Activated CD8-positive, alpha-beta T cell treated with anti-CD3 and anti-CD28 coated beads, Interleukin-2, amount 10 ng/mL, durations not matched to agents 7 days and 5 days (primary cell): Measurements from ENCODE around the gene HNRNPLL. TPM values are rescaled to one million over a fixed set of nuclear protein-coding genes. Genes with fewer than 3 reads are reported as not detected.
A peak's percentile ranks its signal among the peaks of the same experiment; 100 is the strongest.
"Not testable (repeated sequence)": the region's sequence is repeated elsewhere in the genome, so short reads cannot be mapped to it uniquely, and the experiment has no call there.

ENCODE experiments used
- ATAC-seq: fragments of 150-1000 bp; cut with Tn5 transposase; one replicate; pipeline ENCODE4 v1.10.0; 2021; ENCODE audit warnings: moderate library complexity
- CTCF ChIA-PET: fragments of 350-600 bp; sonication (Branson Sonifier 250); formaldehyde crosslinking; loops from one replicate; lab custom pipeline; 2021; ENCODE audit warnings: antibody characterized with exemption; lab: Charles Lee
- POLR2A ChIA-PET: fragments of 350-600 bp; sonication (Branson Sonifier 250); formaldehyde crosslinking; loops from one replicate; lab custom pipeline; 2021; ENCODE audit warnings: antibody characterized with exemption; lab: Charles Lee
- DNase-seq: peaks from one replicate; pipeline ENCODE4 v3.0.0-alpha.2; 2020
- H3K27ac Mint-ChIP-seq: one replicate; pipeline ENCODE4 v1.8.0; 2021; ENCODE audit warnings: mild to moderate bottlenecking, mixed read lengths
- H3K27me3 Mint-ChIP-seq: one replicate; pipeline ENCODE4 v1.8.0; 2021; ENCODE audit warnings: low read depth, mixed read lengths
- H3K36me3 Mint-ChIP-seq: one replicate; pipeline ENCODE4 v1.8.0; 2021; ENCODE audit warnings: low read depth, mixed read lengths
- H3K4me1 Mint-ChIP-seq: one replicate; pipeline ENCODE4 v1.8.0; 2021; ENCODE audit warnings: low read depth, mixed read lengths
- H3K4me3 Mint-ChIP-seq: one replicate; pipeline ENCODE4 v1.8.0; 2021; ENCODE audit warnings: mild to moderate bottlenecking, mixed read lengths
- H3K9me3 Mint-ChIP-seq: one replicate; pipeline ENCODE4 v1.8.0; 2022; ENCODE audit warnings: mixed read lengths; ENCODE audit not compliant: insufficient read depth
- total RNA-seq, 2 experiments: library from RNA; stranded (reverse); gene quantifications; one replicate each; pipeline ENCODE4 v1.2.3, GENCODE V29; 2021

HNRNPLL gene
- total RNA-seq, 2 experiments from 2014 or later, result 46.5 to 46.6 TPM

- no peaks in the 10 kb centered on the region for H3K9me3 Mint-ChIP-seq
- ATAC-seq, result no peak
- no peak overlapping the region for H3K27ac Mint-ChIP-seq
- H3K27me3 Mint-ChIP-seq, result peaks cover 7% of the 10 kb centered on the region
- no peaks in the 10 kb centered on the region for H3K36me3 Mint-ChIP-seq
- POLR2A ChIA-PET, result interaction anchor here (1.2 to 1.3 kb wide), 2 partner anchors 16 to 33 kb away, joined by 3 read pairs; no protein-coding TSS in a partner anchor
- DNase-seq, result no peak
- CTCF ChIA-PET, result interaction anchor here (0.8 to 8.5 kb wide), 5 partner anchors 9 to 16 kb away, joined by 3 to 71 read pairs (median 5); partner anchors contain the start of gene HNRNPLL
- H3K4me3 Mint-ChIP-seq, result no peak overlapping the region
- H3K4me1 Mint-ChIP-seq, result peaks cover 5% of the 10 kb centered on the region
Observed at GRCh38 chr2:38619458-38620164, 16.9 kb upstream of the HNRNPLL start.

- H3K36me3 Mint-ChIP-seq, result no peaks in the 10 kb centered on the region
- ATAC-seq (no peak), DNase-seq (no peak)
- no peaks in the 10 kb centered on the region for H3K9me3 Mint-ChIP-seq
- CTCF ChIA-PET, result interaction anchor here (0.5 to 8.5 kb wide), 4 partner anchors 9 to 122 kb away, joined by 3 to 71 read pairs (median 4); partner anchors contain the start of gene HNRNPLL
- POLR2A ChIA-PET, result interaction anchor here (0.6 kb wide), 1 partner anchor 12 kb away, joined by 6 read pairs; no protein-coding TSS in a partner anchor
- peaks cover 11% of the 10 kb centered on the region for H3K4me1 Mint-ChIP-seq
- no peak overlapping the region for H3K4me3 Mint-ChIP-seq
- H3K27me3 Mint-ChIP-seq, result peaks cover 7% of the 10 kb centered on the region
- H3K27ac Mint-ChIP-seq, result no peak overlapping the region
Observed at GRCh38 chr2:38617301-38617700, 14.6 kb upstream of the HNRNPLL start.

GRCh38 chr2:38615237-38615636 lies 12.5 kb upstream of the HNRNPLL start:
- POLR2A ChIA-PET, result no interaction called here
- Mint-ChIP-seq H3K4me1 (peaks cover 20% of the 10 kb centered on the region), H3K27ac (no peak overlapping the region), H3K9me3 (no peaks in the 10 kb centered on the region), H3K36me3 (no peaks in the 10 kb centered on the region), H3K27me3 (peaks cover 7% of the 10 kb centered on the region), H3K4me3 (no peak overlapping the region)
- CTCF ChIA-PET, result interaction anchor here (8.5 kb wide), 1 partner anchor 12 kb away, joined by 71 read pairs; the partner anchor contains the start of gene HNRNPLL
- no peak for ATAC-seq
- DNase-seq, result no peak

DNA sequence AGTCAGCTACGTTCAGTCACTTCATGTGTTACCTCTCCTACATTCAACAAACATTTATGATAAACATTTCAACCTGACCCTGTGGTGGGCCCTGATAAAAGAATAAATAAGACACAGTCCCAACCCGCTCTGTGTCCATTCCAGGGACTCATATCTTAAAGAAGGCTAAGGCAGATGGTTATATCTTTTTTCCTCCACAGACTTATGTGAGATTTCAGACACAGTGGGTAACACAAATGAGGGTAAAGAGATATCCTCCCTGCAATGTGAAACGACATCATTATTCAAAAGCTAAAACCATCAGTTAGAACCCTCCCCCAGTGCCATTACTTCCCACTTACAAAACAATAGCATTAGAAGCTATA lies 11.1 kb upstream of the HNRNPLL start:
- DNase-seq (no peak), ATAC-seq (no peak)
- H3K4me1 Mint-ChIP-seq, result peaks cover 31% of the 10 kb centered on the region
- no peak overlapping the region for H3K4me3 Mint-ChIP-seq
- H3K9me3 Mint-ChIP-seq, result peaks cover 3% of the 10 kb centered on the region
- peaks cover 2% of the 10 kb centered on the region for H3K27me3 Mint-ChIP-seq
- POLR2A ChIA-PET, result interaction anchor here (1.1 kb wide), 1 partner anchor 53 kb away, joined by 5 read pairs; the partner anchor contains the start of gene GALM
- H3K27ac Mint-ChIP-seq, result no peak overlapping the region
- peaks cover 3% of the 10 kb centered on the region for H3K36me3 Mint-ChIP-seq
- CTCF ChIA-PET, result interaction anchor here (0.8 to 8.5 kb wide), 3 partner anchors 11 to 53 kb away, joined by 3 to 71 read pairs (median 21); partner anchors contain the start of gene HNRNPLL

DNA sequence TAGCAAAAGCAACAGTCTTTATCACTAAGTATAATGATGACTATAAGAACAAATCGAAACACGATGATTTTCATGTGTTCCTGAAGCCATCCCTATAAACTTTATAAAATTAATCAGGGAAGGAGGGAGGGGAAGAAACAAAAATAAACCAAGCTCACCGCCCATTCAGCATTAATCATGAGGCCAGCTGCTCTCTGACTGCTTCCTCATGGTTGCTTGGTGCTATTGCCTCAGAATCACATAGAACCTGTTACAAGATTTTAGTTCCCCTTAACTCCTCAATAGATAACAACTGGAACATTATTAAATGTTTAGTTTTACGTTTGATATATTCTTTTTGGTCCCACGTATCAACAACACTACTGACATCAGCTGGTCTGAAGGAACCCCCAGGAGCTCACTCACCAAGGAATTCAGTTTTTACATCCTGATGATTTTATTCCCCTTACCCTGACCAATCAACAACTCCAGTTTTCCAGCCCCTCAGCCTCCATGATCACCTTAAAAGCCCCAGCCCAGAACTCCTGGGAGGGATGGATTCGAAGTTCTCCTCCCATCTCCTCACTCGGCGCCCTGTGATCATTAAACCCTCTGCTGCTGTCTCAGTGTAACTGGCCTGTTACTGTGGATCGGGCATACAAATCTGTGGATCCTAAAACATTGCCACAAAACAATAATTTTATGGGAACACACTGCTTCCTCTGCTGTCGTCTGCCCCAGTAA lies 10.6 kb upstream of the HNRNPLL start:
- Mint-ChIP-seq H3K4me1 (peaks cover 35% of the 10 kb centered on the region), H3K4me3 (no peak overlapping the region), H3K27me3 (no peaks in the 10 kb centered on the region), H3K36me3 (peaks cover 5% of the 10 kb centered on the region), H3K9me3 (peaks cover 6% of the 10 kb centered on the region), H3K27ac (no peak overlapping the region)
- DNase-seq, result no peak
- ChIA-PET CTCF (interaction anchor here (0.8 to 8.5 kb wide), 3 partner anchors 10 to 54 kb away, joined by 3 to 71 read pairs (median 21); partner anchors contain the start of gene HNRNPLL), POLR2A (interaction anchor here (0.5 to 1.2 kb wide), 3 partner anchors 11 to 94 kb away, joined by 3 to 5 read pairs (median 3); partner anchors contain the start of genes GALM and HNRNPLL)
- no peak for ATAC-seq

DNA sequence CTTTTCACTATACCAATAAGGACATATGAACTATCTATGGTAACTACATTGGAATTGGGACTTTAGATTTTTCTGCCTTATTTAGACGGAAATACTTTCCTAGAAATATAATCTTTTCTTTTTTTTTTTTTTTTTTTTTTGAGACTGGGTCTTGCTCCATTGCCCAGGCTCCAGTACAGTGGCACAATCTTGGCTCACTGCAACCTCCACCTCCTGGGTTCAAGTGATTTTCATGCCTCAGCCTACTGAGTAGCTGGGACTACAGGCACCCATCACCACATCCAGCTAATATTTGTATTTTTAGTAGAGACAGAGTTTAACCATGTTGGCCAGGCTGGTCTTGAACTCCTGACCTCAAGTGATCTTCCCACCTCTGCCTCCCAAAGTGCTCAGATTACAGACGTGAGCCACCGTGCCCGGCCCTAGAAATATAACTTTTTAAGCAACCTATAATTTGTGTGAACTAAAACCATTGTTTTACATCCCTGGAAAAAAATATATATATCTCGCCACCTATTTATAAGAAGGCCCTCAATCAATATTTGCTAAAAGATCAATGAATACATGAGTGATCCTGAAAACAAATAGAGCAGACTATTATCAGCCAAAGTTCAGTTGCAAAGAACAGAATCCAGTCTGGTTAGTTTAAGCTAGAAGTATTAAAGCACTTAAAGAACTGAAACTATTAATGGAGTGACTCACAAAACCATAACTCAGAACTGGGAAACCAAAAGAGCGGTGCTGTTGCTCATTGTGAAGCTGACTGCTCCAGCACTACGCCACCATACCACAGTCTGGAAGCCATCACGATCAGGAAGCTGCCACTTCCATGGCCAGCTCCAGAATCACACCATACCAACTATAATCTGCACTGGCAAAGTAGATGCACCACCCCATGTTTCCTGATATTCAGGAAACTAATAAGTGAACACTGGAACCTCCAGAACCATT lies 8.4 kb upstream of the HNRNPLL start:
- no peak overlapping the region for H3K4me3 Mint-ChIP-seq
- POLR2A ChIA-PET, result interaction anchor here (1.0 to 1.5 kb wide), 3 partner anchors 15 to 140 kb away, joined by 3 to 6 read pairs (median 4); no protein-coding TSS in a partner anchor
- ATAC-seq, result peak; percentile 67

GRCh38 chr2:38609246-38609645 lies 6.5 kb upstream of the HNRNPLL start:
- not testable (repeated sequence) for H3K36me3 Mint-ChIP-seq, H3K27ac Mint-ChIP-seq, H3K4me3 Mint-ChIP-seq, H3K27me3 Mint-ChIP-seq, H3K9me3 Mint-ChIP-seq, ATAC-seq, DNase-seq
- ChIA-PET CTCF (interaction anchor here (2.4 to 15.5 kb wide), 2 partner anchors 11 to 55 kb away, joined by 5 to 195 read pairs; partner anchors contain the start of gene GALM), POLR2A (interaction anchor here (1.1 kb wide), 1 partner anchor 142 kb away, joined by 3 read pairs; the partner anchor contains the start of gene SRSF7)
- peaks cover 41% of the 10 kb centered on the region for H3K4me1 Mint-ChIP-seq

More for the DNA sequence above, 8.4 kb upstream of the HNRNPLL start:
- CTCF ChIA-PET, result interaction anchor here (0.9 to 15.5 kb wide), 7 partner anchors 8 to 53 kb away, joined by 3 to 195 read pairs (median 5); partner anchors contain the start of genes GALM and HNRNPLL
- H3K36me3 Mint-ChIP-seq, result peaks cover 5% of the 10 kb centered on the region
- H3K27ac Mint-ChIP-seq, result no peak overlapping the region
- H3K9me3 Mint-ChIP-seq, result peaks cover 6% of the 10 kb centered on the region
- peaks cover 43% of the 10 kb centered on the region for H3K4me1 Mint-ChIP-seq
- H3K27me3 Mint-ChIP-seq, result no peaks in the 10 kb centered on the region
- no peak for DNase-seq

- Mint-ChIP-seq H3K4me1 (peaks cover 45% of the 10 kb centered on the region), H3K9me3 (peaks cover 6% of the 10 kb centered on the region), H3K4me3 (no peak overlapping the region), H3K27me3 (no peaks in the 10 kb centered on the region), H3K36me3 (peaks cover 5% of the 10 kb centered on the region), H3K27ac (no peak overlapping the region)
- ATAC-seq (no peak), DNase-seq (no peak)
- ChIA-PET CTCF (interaction anchor here (1.7 to 15.5 kb wide), 3 partner anchors 10 to 83 kb away, joined by 3 to 195 read pairs (median 5); partner anchors contain the start of gene GALM), POLR2A (interaction anchor here (1.1 kb wide), 1 partner anchor 142 kb away, joined by 3 read pairs; the partner anchor contains the start of gene SRSF7)
Observed at GRCh38 chr2:38608755-38609154, 6.0 kb upstream of the HNRNPLL start.

DNA sequence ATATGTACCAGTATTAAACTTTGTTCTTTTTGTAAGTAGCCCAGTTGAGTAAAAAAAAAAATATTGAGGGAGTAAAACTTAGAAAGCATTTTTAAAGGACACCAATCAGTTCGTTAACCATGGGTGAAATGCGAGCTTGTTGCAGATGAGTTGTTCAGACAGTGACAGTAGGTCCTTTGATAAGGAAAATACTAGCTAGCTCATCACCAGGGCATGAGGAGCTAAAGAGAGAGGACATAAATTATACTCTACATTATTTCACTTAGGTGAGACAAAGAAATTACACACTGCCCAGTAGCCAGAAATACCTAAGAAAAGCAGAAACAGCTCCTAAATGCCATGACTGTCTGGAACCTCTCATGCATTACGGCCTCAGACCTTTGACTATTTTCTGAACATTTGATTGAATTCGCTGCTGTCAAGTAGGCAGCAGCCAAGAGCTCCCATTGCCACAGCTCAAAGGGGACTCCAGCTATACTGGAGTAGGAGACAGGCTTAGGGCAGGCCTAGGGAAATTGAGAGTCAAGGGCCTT lies 2.6 kb upstream of the HNRNPLL start:
- no peak for ATAC-seq
- no peak overlapping the region for H3K4me3 Mint-ChIP-seq
- no peak overlapping the region for H3K27ac Mint-ChIP-seq
- H3K4me1 Mint-ChIP-seq, result peaks cover 44% of the 10 kb centered on the region
- ChIA-PET CTCF (interaction anchor here (0.8 to 15.5 kb wide), 12 partner anchors 10 to 136 kb away, joined by 3 to 195 read pairs (median 23); partner anchors contain the start of gene GALM), POLR2A (interaction anchor here (0.8 to 1.6 kb wide), 4 partner anchors 12 to 146 kb away, joined by 3 to 6 read pairs (median 4); partner anchors contain the start of gene SRSF7)
- peaks cover 6% of the 10 kb centered on the region for H3K9me3 Mint-ChIP-seq
- no peak for DNase-seq
- H3K36me3 Mint-ChIP-seq, result peaks cover 8% of the 10 kb centered on the region
- H3K27me3 Mint-ChIP-seq, result no peaks in the 10 kb centered on the region
